Measurements from ENCODE around the gene POLR2I. TPM values are rescaled to one million over a fixed set of nuclear protein-coding genes. Genes with fewer than 3 reads are reported as not detected.

Gene POLR2I
- total and polyA plus RNA-seq, 2 of the 13 experiments (the other 11 are each of a cell fraction or from before 2014, with no cell fraction given), result 40.5 to 104 TPM

DNA sequence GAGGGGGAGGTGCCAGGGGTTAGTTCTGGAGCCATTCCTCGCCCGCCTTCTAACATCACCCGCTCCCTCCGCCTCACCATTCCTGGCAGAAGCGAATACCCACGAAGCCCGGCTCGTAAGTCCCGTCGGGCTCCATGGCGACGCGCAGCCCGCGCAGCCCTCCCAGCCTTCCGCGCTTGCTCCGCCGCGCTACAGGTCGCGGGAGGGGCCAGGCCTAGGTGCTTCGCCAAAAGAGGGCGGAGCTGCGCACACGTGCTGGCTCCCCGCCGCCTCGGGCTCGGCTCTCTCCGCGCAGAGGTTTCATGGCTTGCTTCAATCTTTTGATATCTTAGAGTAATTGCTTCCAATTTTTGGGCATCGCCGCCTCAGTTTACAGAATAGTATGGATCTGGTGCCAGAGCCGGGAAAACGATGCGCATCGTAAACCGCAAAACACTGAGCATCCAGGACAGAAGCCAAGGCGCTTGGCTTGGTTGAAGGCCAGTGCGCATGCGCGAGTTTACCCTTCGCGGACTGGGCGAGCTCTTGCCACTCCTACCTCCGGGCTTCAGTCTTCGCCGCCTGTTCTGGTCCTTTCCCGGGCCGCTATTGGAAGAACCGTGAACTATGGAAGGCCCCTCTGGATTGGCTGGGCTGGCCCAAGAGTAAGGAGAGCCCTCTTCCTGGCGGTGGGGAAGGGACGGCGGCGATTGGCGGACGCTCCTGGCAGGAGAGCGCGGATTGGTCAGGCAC lies at the start of gene POLR2I (continued):
- TF ChIP-seq MAF1 (CRISPR knock-in tag; IDR thresholded peaks at IDR 0.05; ENCODE audit: borderline replicate concordance) (peak; percentile 90; the same call in 1 of the 2 replicates), ZNF460 (CRISPR knock-in tag; IDR thresholded peaks at IDR 0.05; ENCODE audit: borderline replicate concordance) (no peak), JDP2 (CRISPR knock-in tag; IDR thresholded peaks at IDR 0.05; ENCODE audit: borderline replicate concordance) (no peak), ZNF792 (CRISPR knock-in tag; IDR thresholded peaks at IDR 0.05) (peak; percentile 95), SUZ12 (IDR thresholded peaks at IDR 0.05; ENCODE audit: low read depth, low read length) (no peak), ZNF570 (CRISPR knock-in tag; IDR thresholded peaks at IDR 0.05; ENCODE audit: borderline replicate concordance) (no peak), MEF2D (CRISPR knock-in tag; IDR thresholded peaks at IDR 0.05) (no peak; the same call in 1 of the 2 replicates), ZNF563 (CRISPR knock-in tag; IDR thresholded peaks at IDR 0.05) (peak; percentile 80), NFKBIZ (CRISPR knock-in tag; IDR thresholded peaks at IDR 0.05) (no peak; the same call in 1 of the 2 replicates), CHCHD3 (CRISPR knock-in tag; IDR thresholded peaks at IDR 0.05) (peak; percentile 89), SIN3A (IDR thresholded peaks at IDR 0.05; ENCODE audit: borderline replicate concordance, low read depth, low read length) (peak; percentile 89; the same call in 1 of the 2 replicates), SAP130 (CRISPR knock-in tag; IDR thresholded peaks at IDR 0.05; ENCODE audit: low read depth) (peak; percentile 97), ZNF547 (CRISPR knock-in tag; IDR thresholded peaks at IDR 0.05) (peak; percentile 93), MAFK (conservative IDR thresholded peaks at IDR 0.05 in 1 of 2, IDR thresholded peaks at IDR 0.05 in 1 of 2; ENCODE audit: low read length in 2 of 2) (no peak), ZNF543 (CRISPR knock-in tag; IDR thresholded peaks at IDR 0.05) (peak; percentile 76; the same call in 1 of the 2 replicates), ZBTB8A (CRISPR knock-in tag; IDR thresholded peaks at IDR 0.05; ENCODE audit: borderline replicate concordance, low read depth) (peak; percentile 97), SRSF4 (IDR thresholded peaks at IDR 0.05; ENCODE audit: low read depth, low read length, poor library complexity, severe bottlenecking) (no peak), PPARG (CRISPR knock-in tag; conservative IDR thresholded peaks at IDR 0.05) (peak; percentile 69), SRSF1 (optimal IDR thresholded peaks at IDR 0.05; ENCODE audit: low read depth, low read length) (peak; percentile 63), GZF1 (CRISPR knock-in tag; IDR thresholded peaks at IDR 0.05) (no peak), DNMT3B (CRISPR knock-in tag; conservative IDR thresholded peaks at IDR 0.05) (peak; percentile 95; the same call in 1 of the 2 replicates)
- TF ChIP-seq, protein P1, sequence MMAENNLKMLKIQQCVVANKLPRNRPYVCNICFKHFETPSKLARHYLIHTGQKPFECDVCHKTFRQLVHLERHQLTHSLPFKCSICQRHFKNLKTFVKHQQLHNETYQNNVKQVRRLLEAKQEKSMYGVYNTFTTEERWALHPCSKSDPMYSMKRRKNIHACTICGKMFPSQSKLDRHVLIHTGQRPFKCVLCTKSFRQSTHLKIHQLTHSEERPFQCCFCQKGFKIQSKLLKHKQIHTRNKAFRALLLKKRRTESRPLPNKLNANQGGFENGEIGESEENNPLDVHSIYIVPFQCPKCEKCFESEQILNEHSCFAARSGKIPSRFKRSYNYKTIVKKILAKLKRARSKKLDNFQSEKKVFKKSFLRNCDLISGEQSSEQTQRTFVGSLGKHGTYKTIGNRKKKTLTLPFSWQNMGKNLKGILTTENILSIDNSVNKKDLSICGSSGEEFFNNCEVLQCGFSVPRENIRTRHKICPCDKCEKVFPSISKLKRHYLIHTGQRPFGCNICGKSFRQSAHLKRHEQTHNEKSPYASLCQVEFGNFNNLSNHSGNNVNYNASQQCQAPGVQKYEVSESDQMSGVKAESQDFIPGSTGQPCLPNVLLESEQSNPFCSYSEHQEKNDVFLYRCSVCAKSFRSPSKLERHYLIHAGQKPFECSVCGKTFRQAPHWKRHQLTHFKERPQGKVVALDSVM (CRISPR knock-in tag; IDR thresholded peaks at IDR 0.05), result 0 out of 2 replicates have a peak, but pooled peaks have one; percentile 34
- TF ChIP-seq, protein P2, sequence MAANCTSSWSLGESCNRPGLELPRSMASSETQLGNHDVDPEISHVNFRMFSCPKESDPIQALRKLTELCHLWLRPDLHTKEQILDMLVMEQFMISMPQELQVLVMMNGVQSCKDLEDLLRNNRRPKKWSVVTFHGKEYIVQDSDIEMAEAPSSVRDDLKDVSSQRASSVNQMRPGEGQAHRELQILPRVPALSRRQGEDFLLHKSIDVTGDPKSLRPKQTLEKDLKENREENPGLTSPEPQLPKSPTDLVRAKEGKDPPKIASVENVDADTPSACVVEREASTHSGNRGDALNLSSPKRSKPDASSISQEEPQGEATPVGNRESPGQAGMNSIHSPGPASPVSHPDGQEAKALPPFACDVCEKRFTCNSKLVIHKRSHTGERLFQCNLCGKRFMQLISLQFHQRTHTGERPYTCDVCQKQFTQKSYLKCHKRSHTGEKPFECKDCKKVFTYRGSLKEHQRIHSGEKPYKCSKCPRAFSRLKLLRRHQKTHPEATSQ (CRISPR knock-in tag; IDR thresholded peaks at IDR 0.05; ENCODE audit: borderline replicate concordance), result peak; percentile 27; the same call in 1 of the 2 replicates
- TF ChIP-seq, protein P3, sequence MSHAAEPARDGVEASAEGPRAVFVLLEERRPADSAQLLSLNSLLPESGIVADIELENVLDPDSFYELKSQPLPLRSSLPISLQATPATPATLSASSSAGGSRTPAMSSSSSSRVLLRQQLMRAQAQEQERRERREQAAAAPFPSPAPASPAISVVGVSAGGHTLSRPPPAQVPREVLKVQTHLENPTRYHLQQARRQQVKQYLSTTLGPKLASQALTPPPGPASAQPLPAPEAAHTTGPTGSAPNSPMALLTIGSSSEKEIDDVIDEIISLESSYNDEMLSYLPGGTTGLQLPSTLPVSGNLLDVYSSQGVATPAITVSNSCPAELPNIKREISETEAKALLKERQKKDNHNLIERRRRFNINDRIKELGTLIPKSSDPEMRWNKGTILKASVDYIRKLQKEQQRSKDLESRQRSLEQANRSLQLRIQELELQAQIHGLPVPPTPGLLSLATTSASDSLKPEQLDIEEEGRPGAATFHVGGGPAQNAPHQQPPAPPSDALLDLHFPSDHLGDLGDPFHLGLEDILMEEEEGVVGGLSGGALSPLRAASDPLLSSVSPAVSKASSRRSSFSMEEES (CRISPR knock-in tag; IDR thresholded peaks at IDR 0.05), result peak; percentile 72
